ENCODE results near the gene TSPEAR. TPM values are rescaled to one million over a fixed set of nuclear protein-coding genes. Genes with fewer than 3 reads are reported as not detected.

TSPEAR gene
- total and polyA plus RNA-seq, 9 of the 15 experiments (the other 6 are each of a cell fraction or from before 2014, with no cell fraction given) = not detected

- Histone ChIP-seq H3K4me3 (no peak overlapping the region; the same call in 1 of the 2 replicates), H2AFZ (ENCODE audit: low read depth, low read length) (peak overlapping the region; percentile 43; the same call in 1 of the 2 replicates), H4K20me1 (replicated peaks; ENCODE audit: control insufficient read depth, insufficient read depth, low read length) (no peaks in the 10 kb centered on the region), H3K27me3 (ENCODE audit: control insufficient read depth in 2 of 2, insufficient read depth in 2 of 2, low read length in 2 of 2) (peaks cover 11 to 40% of the 10 kb centered on the region in 2 experiments; a peak in 4 of 5 replicates), H3K36me3 (ENCODE audit: control insufficient read depth, insufficient read depth, low read length) (no peaks in the 10 kb centered on the region), H3K9me1 (ENCODE audit: control insufficient read depth, insufficient read depth, low read length) (no peaks in the 10 kb centered on the region), H3K4me1 (replicated peaks in 1 of 2; ENCODE audit: control insufficient read depth in 2 of 2, insufficient read depth in 2 of 2, low read length in 2 of 2) (peaks cover 0 to 13% of the 10 kb centered on the region in 2 experiments; a peak in 3 of 5 replicates), H3K9me3 (replicated peaks; ENCODE audit: control insufficient read depth, insufficient read depth, low read depth, low read length) (no peaks in the 10 kb centered on the region), H3K27ac (ENCODE audit: extremely low read depth, low read depth, low read length) (no peak overlapping the region), H3K4me2 (ENCODE audit: insufficient read depth, low read length) (peak overlapping the region; percentile 43), H3K9ac (ENCODE audit: insufficient read depth in 1 of 2, low read depth in 2 of 2, low read length in 2 of 2) (no peak overlapping the region), H3K79me2 (ENCODE audit: control insufficient read depth, insufficient read depth, low read length) (no peaks in the 10 kb centered on the region)
- intact Hi-C loops (cut with micrococcal nuclease) = no loop called here
- ChIA-PET CTCF (ENCODE audit: low intra/inter-chr PET ratio) (interaction anchor here (0.8 kb wide), 1 partner anchor 215 kb away, joined by 3 read pairs; no protein-coding TSS in a partner anchor), POLR2A (interaction anchor here (0.7 kb wide), 1 partner anchor 1879 kb away, joined by 3 read pairs; no protein-coding TSS in a partner anchor)
- DNase-seq (ENCODE audit: extremely low read depth in 1 of 4, low spot score in 3 of 4) (peak; percentile 51 to 64 (median 58)), ATAC-seq (peak; percentile 93), FAIRE-seq (peak; percentile 71)
- in situ Hi-C loops (cut with MboI) = no loop called here
- 11% methylated on average over 23 of the region's 25 CpGs for WGBS (ENCODE audit: insufficient coverage, low coverage, missing lambda C conversion rate)
- BruUV-seq (replicated peaks) = no TSS peak
- TF ChIP-seq CREBBP (IDR thresholded peaks at IDR 0.05; ENCODE audit: low read depth, low read length) (no peak), ETV6 (IDR thresholded peaks at IDR 0.05; ENCODE audit: borderline replicate concordance in 1 of 2, low read depth in 2 of 2, low read length in 1 of 2) (no peak), ETV6 (CRISPR knock-in tag; IDR thresholded peaks at IDR 0.05; ENCODE audit: borderline replicate concordance) (no peak), RCOR1 (IDR thresholded peaks at IDR 0.05; ENCODE audit: borderline replicate concordance in 1 of 2, low read depth in 2 of 2, low read length in 2 of 2) (peak in 1 of 2 experiments; percentile 45; a peak in 1 of 4 replicates), GABPA (tag; conservative IDR thresholded peaks at IDR 0.05; ENCODE audit: low read depth) (peak; percentile 27; the same call in 1 of the 2 replicates), NCOR1 (IDR thresholded peaks at IDR 0.05) (no peak), CHD7 (IDR thresholded peaks at IDR 0.05; ENCODE audit: low read depth, low read length) (no peak), PTBP1 (IDR thresholded peaks at IDR 0.05; ENCODE audit: low read depth, low read length) (no peak), PTTG1 (tag; IDR thresholded peaks at IDR 0.05; ENCODE audit: low read depth) (no peak), ZZZ3 (IDR thresholded peaks at IDR 0.05) (no peak), ZNF830 (CRISPR knock-in tag; IDR thresholded peaks at IDR 0.05) (no peak)
Measured at GRCh38 chr21:44485254-44485793, 226.0 kb downstream of the TSPEAR start.
